HEK293 (cell line): ENCODE measurements around the gene CLECL1.

ENCODE experiments used
- ZNF354C ChIP-seq: fragments of 450-650 bp; formaldehyde crosslinking; IDR thresholded peaks from 2 replicates; pipeline ENCODE4 v1.5.1; 2016; ENCODE audit warnings: missing biosample characterization, missing genetic modification characterization, low read depth, borderline replicate concordance
- TF ChIP-seq, protein P1 (sequence below): fragments of 450-650 bp; formaldehyde crosslinking; IDR thresholded peaks from 2 replicates; pipeline ENCODE4 v1.5.1; 2016; ENCODE audit warnings: missing biosample characterization, missing genetic modification characterization
- TF ChIP-seq, protein P2 (sequence below): fragments of 450-650 bp; formaldehyde crosslinking; IDR thresholded peaks from 2 replicates; pipeline ENCODE4 v1.5.1; 2016; ENCODE audit warnings: missing biosample characterization, missing genetic modification characterization

DNA sequence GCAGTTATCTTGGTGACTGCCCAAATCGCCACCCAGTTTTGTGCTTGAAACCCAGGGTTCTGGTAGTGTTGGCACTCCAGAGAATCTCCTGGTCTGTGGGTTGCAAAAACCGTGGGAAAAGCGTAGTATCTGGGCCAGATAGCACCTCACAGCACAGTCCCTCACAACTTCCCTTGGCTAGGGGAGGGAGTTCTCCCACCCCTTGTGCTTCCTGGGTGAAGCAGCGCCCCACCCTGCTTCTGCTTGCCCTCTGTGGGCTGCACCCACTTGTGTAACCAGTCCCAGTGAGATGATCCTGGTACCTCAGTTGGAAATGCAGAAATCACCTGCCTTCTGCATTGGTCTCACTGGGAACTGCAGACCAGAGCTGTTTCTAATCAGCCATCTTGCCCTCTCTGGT, 47.0 kb downstream of the CLECL1 start:
- TF ChIP-seq, protein P1, sequence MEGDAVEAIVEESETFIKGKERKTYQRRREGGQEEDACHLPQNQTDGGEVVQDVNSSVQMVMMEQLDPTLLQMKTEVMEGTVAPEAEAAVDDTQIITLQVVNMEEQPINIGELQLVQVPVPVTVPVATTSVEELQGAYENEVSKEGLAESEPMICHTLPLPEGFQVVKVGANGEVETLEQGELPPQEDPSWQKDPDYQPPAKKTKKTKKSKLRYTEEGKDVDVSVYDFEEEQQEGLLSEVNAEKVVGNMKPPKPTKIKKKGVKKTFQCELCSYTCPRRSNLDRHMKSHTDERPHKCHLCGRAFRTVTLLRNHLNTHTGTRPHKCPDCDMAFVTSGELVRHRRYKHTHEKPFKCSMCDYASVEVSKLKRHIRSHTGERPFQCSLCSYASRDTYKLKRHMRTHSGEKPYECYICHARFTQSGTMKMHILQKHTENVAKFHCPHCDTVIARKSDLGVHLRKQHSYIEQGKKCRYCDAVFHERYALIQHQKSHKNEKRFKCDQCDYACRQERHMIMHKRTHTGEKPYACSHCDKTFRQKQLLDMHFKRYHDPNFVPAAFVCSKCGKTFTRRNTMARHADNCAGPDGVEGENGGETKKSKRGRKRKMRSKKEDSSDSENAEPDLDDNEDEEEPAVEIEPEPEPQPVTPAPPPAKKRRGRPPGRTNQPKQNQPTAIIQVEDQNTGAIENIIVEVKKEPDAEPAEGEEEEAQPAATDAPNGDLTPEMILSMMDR = no peak
- TF ChIP-seq, protein P2, sequence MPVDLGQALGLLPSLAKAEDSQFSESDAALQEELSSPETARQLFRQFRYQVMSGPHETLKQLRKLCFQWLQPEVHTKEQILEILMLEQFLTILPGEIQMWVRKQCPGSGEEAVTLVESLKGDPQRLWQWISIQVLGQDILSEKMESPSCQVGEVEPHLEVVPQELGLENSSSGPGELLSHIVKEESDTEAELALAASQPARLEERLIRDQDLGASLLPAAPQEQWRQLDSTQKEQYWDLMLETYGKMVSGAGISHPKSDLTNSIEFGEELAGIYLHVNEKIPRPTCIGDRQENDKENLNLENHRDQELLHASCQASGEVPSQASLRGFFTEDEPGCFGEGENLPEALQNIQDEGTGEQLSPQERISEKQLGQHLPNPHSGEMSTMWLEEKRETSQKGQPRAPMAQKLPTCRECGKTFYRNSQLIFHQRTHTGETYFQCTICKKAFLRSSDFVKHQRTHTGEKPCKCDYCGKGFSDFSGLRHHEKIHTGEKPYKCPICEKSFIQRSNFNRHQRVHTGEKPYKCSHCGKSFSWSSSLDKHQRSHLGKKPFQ (tag by site-specific recombination) = no peak
- TF ChIP-seq ZNF354C (tag by site-specific recombination) = no peak
